GM23248 (cell line): Measurements from ENCODE around the gene STK24.

Experiments used
- EZH2 ChIP-seq: fragments of 200-600 bp; sonication (generic); IDR thresholded peaks from 2 replicates; pipeline ENCODE4 v1.6.1; 2018; ENCODE audit warnings: antibody characterized with exemption, mild to moderate bottlenecking; ENCODE audit not compliant: insufficient read depth, poor library complexity, severe bottlenecking
- EZH2phosphoT487 ChIP-seq: fragments of 200-600 bp; sonication (generic); IDR thresholded peaks from 2 replicates; pipeline ENCODE4 v1.6.1; 2018; ENCODE audit warnings: antibody characterized with exemption, moderate library complexity, mild to moderate bottlenecking, low read depth; ENCODE audit not compliant: insufficient read depth

- TF ChIP-seq EZH2phosphoT487 (no peak), EZH2 (no peak)
Observed at GRCh38 chr13:98488736-98489135, 88.2 kb downstream of the STK24 start.
